IMR-90 (cell line): ENCODE measurements around the gene OSTN. TPM values are rescaled to one million over a fixed set of nuclear protein-coding genes. Genes with fewer than 3 reads are reported as not detected.
A peak's percentile ranks its signal among the peaks of the same experiment; 100 is the strongest.
"Not testable (repeated sequence)": the region's sequence is repeated elsewhere in the genome, so short reads cannot be mapped to it uniquely, and the experiment has no call there.

Experiments used
- ATAC-seq: fragments of 200-7000 bp; cut with Tn5 transposase; 2 replicates; pipeline ENCODE4 v1.9.1; 2020; ENCODE audit warnings: low read depth, mild to moderate bottlenecking, moderate library complexity
- BruUV-seq: library from RNA; stranded (reverse); fragments of 400-500 nt; replicated peaks from 2 replicates; lab custom pipeline; 2021; lab: Mats Ljungman, UMichigan
- CTCF ChIA-PET: fragments of 300-600 bp; formaldehyde crosslinking; extraction: SDS; loops from one replicate; lab custom pipeline; 2021; ENCODE audit warnings: antibody characterized with exemption; lab: Yijun Ruan, JAX
- POLR2A ChIA-PET: fragments of 300-600 bp; sonication (Branson Sonifier 250); formaldehyde crosslinking; loops from one replicate; lab custom pipeline; 2022; ENCODE audit warnings: antibody characterized with exemption; ENCODE audit not compliant: unreplicated experiment; lab: Charles Lee
- DNase-seq: peaks from one replicate; pipeline ENCODE4 v3.0.0; 2013
- H2AFZ ChIP-seq: replicated peaks from 2 replicates; pipeline ENCODE3; 2013; ENCODE audit warnings: low read length, mild to moderate bottlenecking; ENCODE audit not compliant: poor library complexity
- H2AK5ac ChIP-seq: 2 replicates; pipeline ENCODE4 v1.6.1; 2013; ENCODE audit warnings: low read depth, low read length, inconsistent platforms
- H2AK9ac ChIP-seq: replicated peaks from 2 replicates; pipeline ENCODE3; 2013; ENCODE audit warnings: mild to moderate bottlenecking, low read depth, low read length, moderate library complexity; ENCODE audit not compliant: poor library complexity
- H2BK120ac ChIP-seq: 2 replicates; pipeline ENCODE4 v1.6.1; 2013; ENCODE audit warnings: low read depth, low read length, inconsistent platforms
- H2BK15ac ChIP-seq: 3 replicates; pipeline ENCODE4 v1.6.1; 2013; ENCODE audit warnings: low read depth, low read length, inconsistent platforms
- H2BK20ac ChIP-seq: 2 replicates; pipeline ENCODE4 v1.6.1; 2013; ENCODE audit warnings: low read depth, mild to moderate bottlenecking, inconsistent platforms, low read length, moderate library complexity
- H2BK5ac ChIP-seq: 2 replicates; pipeline ENCODE4 v1.6.1; 2013; ENCODE audit warnings: mild to moderate bottlenecking, low read depth, low read length, inconsistent platforms; ENCODE audit not compliant: poor library complexity, severe bottlenecking
- H3K14ac ChIP-seq: replicated peaks from 2 replicates; pipeline ENCODE4 v1.6.1; 2013; ENCODE audit warnings: low read depth, low read length, inconsistent platforms
- H3K18ac ChIP-seq: 2 replicates; pipeline ENCODE4 v1.6.1; 2013; ENCODE audit warnings: low read depth, low read length, control low read depth
- H3K23ac ChIP-seq: 2 replicates; pipeline ENCODE4 v1.6.1; 2013; ENCODE audit warnings: low read depth, low read length, inconsistent platforms
- H3K27ac ChIP-seq: 2 replicates; pipeline ENCODE4 v1.5.1; 2013; ENCODE audit warnings: mild to moderate bottlenecking, control low read depth, low read length; ENCODE audit not compliant: insufficient read depth
- H3K27me3 ChIP-seq: 2 replicates; pipeline ENCODE4 v1.6.1; 2013; ENCODE audit warnings: low read length; ENCODE audit not compliant: control insufficient read depth, insufficient read depth
- H3K36me3 ChIP-seq: 2 replicates; pipeline ENCODE4 v1.6.1; 2013; ENCODE audit warnings: low read length, mixed read lengths; ENCODE audit not compliant: control insufficient read depth, insufficient read depth
- H3K4ac ChIP-seq: 2 replicates; pipeline ENCODE4 v1.6.1; 2013; ENCODE audit warnings: low read depth, low read length, inconsistent platforms
- H3K4me1 ChIP-seq: 2 replicates; pipeline ENCODE4 v1.6.1; 2013; ENCODE audit warnings: low read length, mixed read lengths; ENCODE audit not compliant: control insufficient read depth, insufficient read depth
- H3K4me2 ChIP-seq: 2 replicates; pipeline ENCODE4 v1.6.1; 2013; ENCODE audit warnings: low read depth, mild to moderate bottlenecking, control low read depth, low read length, moderate library complexity
- H3K4me3 ChIP-seq: 2 replicates; pipeline ENCODE4 v1.5.1; 2013; ENCODE audit warnings: low read depth, mild to moderate bottlenecking, control low read depth, low read length, moderate library complexity; ENCODE audit not compliant: insufficient read depth
- H3K56ac ChIP-seq: 2 replicates; pipeline ENCODE4 v1.6.1; 2013; ENCODE audit warnings: low read length, inconsistent platforms; ENCODE audit not compliant: insufficient read depth; ENCODE audit errors: extremely low read depth
- H3K79me1 ChIP-seq, 2 experiments: 2 replicates each; pipeline ENCODE4 v1.6.1; 2013; ENCODE audit warnings: low read length in 2 of 2, inconsistent platforms in 1 of 2, low read depth in 1 of 2
- H3K9ac ChIP-seq: 2 replicates; pipeline ENCODE4 v1.6.1; 2013; ENCODE audit warnings: low read depth, low read length, control low read depth
- H3K9me1 ChIP-seq: 2 replicates; pipeline ENCODE4 v1.6.1; 2013; ENCODE audit warnings: low read length, inconsistent platforms; ENCODE audit not compliant: insufficient read depth
- H3K9me3 ChIP-seq: 2 replicates; pipeline ENCODE4 v1.6.1; 2013; ENCODE audit warnings: low read length; ENCODE audit not compliant: control insufficient read depth, insufficient read depth
- H4K20me1 ChIP-seq: 2 replicates; pipeline ENCODE4 v1.6.1; 2013; ENCODE audit warnings: low read length, inconsistent platforms; ENCODE audit not compliant: insufficient read depth
- H4K5ac ChIP-seq: 2 replicates; pipeline ENCODE4 v1.6.1; 2013; ENCODE audit warnings: mild to moderate bottlenecking, low read depth, low read length, control low read depth
- H4K8ac ChIP-seq, 2 experiments: 2 replicates each; pipeline ENCODE4 v1.6.1; 2013; ENCODE audit warnings: low read depth in 2 of 2, low read length in 2 of 2, control low read depth in 1 of 2, inconsistent platforms in 1 of 2
- H4K91ac ChIP-seq: 2 replicates; pipeline ENCODE4 v1.6.1; 2013; ENCODE audit warnings: low read depth, low read length, inconsistent platforms; ENCODE audit not compliant: insufficient read depth
- WGBS, 2 experiments: methylation state at CpG; one replicate each; pipeline versions ENCODE4 v1.1.5 to v1.1.7; 2013; ENCODE audit warnings: missing lambda C conversion rate in 2 of 2; ENCODE audit not compliant: insufficient read length in 1 of 2; ENCODE audit errors: extremely low coverage in 2 of 2; 5-methylcytosine and 5-hydroxymethylcytosine counted together
- dilution Hi-C: fragments of 300-500 bp; cut with HindIII; formaldehyde crosslinking; loops from one replicate; pipeline ENCODE4 v1.14.3; 2018; ENCODE audit warnings: low sequenced_read_pairs; ENCODE audit not compliant: unreplicated experiment
- in situ Hi-C: fragments of 300-500 bp; cut with MboI; formaldehyde crosslinking; loops from 3 replicates; pipeline ENCODE4 v1.14.3; 2019; ENCODE audit warnings: low sequenced_read_pairs, inconsistent platforms, mixed read lengths
- intact Hi-C: fragments of 100-400 bp; cut with micrococcal nuclease; formaldehyde crosslinking; loops from 2 replicates; pipeline ENCODE4 v1.10.0; 2022
- polyA plus RNA-seq, 3 experiments: library from polyadenylated mRNA; depleted of rRNA; stranded (reverse); fragments of >200 nt; gene quantifications; 2 replicates each; pipeline ENCODE4 v1.2.3, GENCODE V29; 2012; ENCODE audit warnings: low replicate concordance in 1 of 3
- total RNA-seq: library from RNA; depleted of rRNA; stranded (reverse); fragments of >200 nt; gene quantifications from 2 replicates; pipeline ENCODE4 v1.2.3, GENCODE V29; 2012

Gene OSTN
- total and polyA plus RNA-seq, 2 of the 4 experiments (the other 2 are of a cell fraction) = not detected

DNA sequence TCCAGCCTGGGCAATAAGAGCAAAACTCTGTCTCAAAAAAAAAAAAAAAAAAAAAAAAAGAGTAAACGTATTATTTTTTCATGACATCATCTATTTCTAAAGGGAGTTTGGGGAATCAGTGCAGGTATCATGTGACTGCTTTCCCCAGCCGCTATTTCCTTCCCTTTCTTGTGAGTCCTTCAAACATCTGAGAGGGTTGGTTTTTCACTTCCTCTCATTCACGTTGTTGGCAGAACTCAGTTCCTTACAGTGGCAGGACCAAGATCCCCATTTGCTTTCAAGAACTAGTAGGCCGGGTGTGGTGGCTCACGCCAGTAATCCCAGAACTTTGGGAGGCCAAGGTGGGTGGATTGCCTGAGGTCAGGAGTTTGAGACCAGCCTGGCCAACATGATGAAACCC, 47.0 kb downstream of the OSTN start:
- H2AFZ ChIP-seq, H3K36me3 ChIP-seq, H3K9me1 ChIP-seq, H3K4me2 ChIP-seq, DNase-seq, POLR2A ChIA-PET, intact Hi-C loops, H3K9me3 ChIP-seq, H3K79me1 ChIP-seq, H3K4me3 ChIP-seq, H3K9ac ChIP-seq, H4K20me1 ChIP-seq, H3K27ac ChIP-seq, H3K18ac ChIP-seq, dilution Hi-C loops, H3K4me1 ChIP-seq, BruUV-seq, H3K27me3 ChIP-seq, H4K5ac ChIP-seq, CTCF ChIA-PET, ATAC-seq: not testable (repeated sequence)
- Histone ChIP-seq H3K56ac (0 out of 2 replicates have a peak overlapping the region, but pooled peaks have one; percentile 6), H2BK15ac (peak overlapping the region; percentile 95; the same call in 1 of the 3 replicates), H4K8ac (peak overlapping the region in 1 of 2 experiments; percentile 47; a peak in 1 of 4 replicates), H3K4ac (peak overlapping the region; percentile 88), H2AK5ac (peak overlapping the region; percentile 85; the same call in 1 of the 2 replicates), H4K91ac (peak overlapping the region; percentile 75; the same call in 1 of the 2 replicates), H2BK5ac (peak overlapping the region; percentile 97), H2BK120ac (peak overlapping the region; percentile 81), H3K23ac (peak overlapping the region; percentile 93), H2BK20ac (peak overlapping the region; percentile 92), H3K14ac (peak overlapping the region; percentile 85), H2AK9ac (peak overlapping the region; percentile 65)
- in situ Hi-C loops = loop anchor here (10.0 kb wide), 2 partner anchors 129 to 159 kb away; no protein-coding TSS in a partner anchor
- no CpG with 5 or more reads among the region's 5 CpGs for WGBS, 2 experiments
